NOMO-1 treated with dmso at 0.1 percent for 144 hours (cell line): ENCODE data around the gene ANAPC4.
"Not testable (repeated sequence)": the region's sequence is repeated elsewhere in the genome, so short reads cannot be mapped to it uniquely, and the experiment has no call there.

Experiments
- DNase-seq: peaks from one replicate; lab custom pipeline; 2025; ENCODE audit not compliant: unreplicated experiment; lab: John Stamatoyannopoulos, UW

The ANAPC4 gene

GRCh38 chr4:25376754-25377571 lies at the start of gene ANAPC4:
TSS of gene ANAPC4 (plus strand) at chr4:25377263. CDS start at chr4:25377428, 165 bp downstream.
- peak; percentile 97 for DNase-seq

- not testable (repeated sequence) for DNase-seq
Observed at GRCh38 chr4:25328463-25328862, 48.6 kb upstream of the ANAPC4 start.

GRCh38 chr4:25330335-25330734 lies 46.7 kb upstream of the ANAPC4 start:
- DNase-seq = no peak

GRCh38 chr4:25330905-25331808 lies 45.9 kb upstream of the ANAPC4 start:
- DNase-seq = no peak

GRCh38 chr4:25343671-25344070 lies 33.4 kb upstream of the ANAPC4 start:
- no peak for DNase-seq

- DNase-seq = no peak
Observed at GRCh38 chr4:25345744-25346143, 31.3 kb upstream of the ANAPC4 start.

GRCh38 chr4:25346913-25347312 lies 30.1 kb upstream of the ANAPC4 start:
- DNase-seq = no peak

GRCh38 chr4:25347473-25347872 lies 29.6 kb upstream of the ANAPC4 start:
- no peak for DNase-seq

GRCh38 chr4:25347971-25348370 lies 29.1 kb upstream of the ANAPC4 start:
- no peak for DNase-seq

GRCh38 chr4:25350561-25350960 lies 26.5 kb upstream of the ANAPC4 start:
- DNase-seq = no peak

- no peak for DNase-seq
Observed at GRCh38 chr4:25351777-25352416, 25.2 kb upstream of the ANAPC4 start.

- DNase-seq = no peak
Observed at GRCh38 chr4:25356068-25356467, 21.0 kb upstream of the ANAPC4 start.

GRCh38 chr4:25358515-25359275 lies 18.4 kb upstream of the ANAPC4 start:
- DNase-seq = no peak

- DNase-seq = no peak
Observed at GRCh38 chr4:25361253-25361652, 15.8 kb upstream of the ANAPC4 start.

GRCh38 chr4:25367004-25367621 lies 9.9 kb upstream of the ANAPC4 start:
- no peak for DNase-seq

- DNase-seq = no peak
Observed at GRCh38 chr4:25367877-25368276, 9.2 kb upstream of the ANAPC4 start.

- DNase-seq = no peak
Observed at GRCh38 chr4:25368315-25368714, 8.7 kb upstream of the ANAPC4 start.

GRCh38 chr4:25370242-25370641 lies 6.8 kb upstream of the ANAPC4 start:
- DNase-seq = no peak

- not testable (repeated sequence) for DNase-seq
Observed at GRCh38 chr4:25372549-25372948, 4.5 kb upstream of the ANAPC4 start.
